H9 (cell line): ENCODE measurements around the gene RPAP2. TPM values are rescaled to one million over a fixed set of nuclear protein-coding genes. Genes with fewer than 3 reads are reported as not detected.
A peak's percentile ranks its signal among the peaks of the same experiment; 100 is the strongest.
"Not testable (repeated sequence)": the region's sequence is repeated elsewhere in the genome, so short reads cannot be mapped to it uniquely, and the experiment has no call there.

Experiments
- DNase-seq: peaks from one replicate; pipeline ENCODE4 v3.0.0-alpha.2; 2017
- H2AFZ ChIP-seq: one replicate; pipeline ENCODE4 v1.6.1; 2013; ENCODE audit warnings: mild to moderate bottlenecking, low read length, control low read depth, moderate library complexity
- H2AK5ac ChIP-seq: 2 replicates; pipeline ENCODE4 v1.6.1; 2013; ENCODE audit warnings: low read length, control low read depth, mixed read lengths; ENCODE audit not compliant: insufficient read length
- H2BK120ac ChIP-seq: one replicate; pipeline ENCODE4 v1.6.1; 2013; ENCODE audit warnings: low read depth, mild to moderate bottlenecking, low read length, control low read depth, inconsistent platforms; ENCODE audit not compliant: poor library complexity, severe bottlenecking
- H2BK12ac ChIP-seq: 2 replicates; pipeline ENCODE4 v1.6.1; 2013; ENCODE audit warnings: low read length, control low read depth, mixed read lengths, low read depth; ENCODE audit not compliant: insufficient read length
- H2BK15ac ChIP-seq: 2 replicates; pipeline ENCODE4 v1.6.1; 2013; ENCODE audit warnings: low read depth, low read length, control low read depth
- H2BK20ac ChIP-seq: one replicate; pipeline ENCODE4 v1.6.1; 2013; ENCODE audit warnings: low read depth, mild to moderate bottlenecking, low read length, control low read depth, inconsistent platforms; ENCODE audit not compliant: poor library complexity, severe bottlenecking
- H2BK5ac ChIP-seq: 2 replicates; pipeline ENCODE4 v1.6.1; 2013; ENCODE audit warnings: low read length, control low read depth, mixed read lengths; ENCODE audit not compliant: insufficient read length
- H3K14ac ChIP-seq: 2 replicates; pipeline ENCODE4 v1.6.1; 2013; ENCODE audit warnings: low read length, control low read depth; ENCODE audit not compliant: insufficient read depth
- H3K18ac ChIP-seq: 2 replicates; pipeline ENCODE4 v1.6.1; 2013; ENCODE audit warnings: low read depth, mild to moderate bottlenecking, mixed read lengths, low read length, control low read depth; ENCODE audit not compliant: insufficient read length
- H3K23ac ChIP-seq: 2 replicates; pipeline ENCODE4 v1.6.1; 2013; ENCODE audit warnings: low read length, control low read depth, mixed read lengths, low read depth; ENCODE audit not compliant: insufficient read length
- H3K23me2 ChIP-seq: 2 replicates; pipeline ENCODE4 v1.6.1; 2013; ENCODE audit warnings: low read depth, mild to moderate bottlenecking, mixed read lengths, low read length, control low read depth; ENCODE audit not compliant: insufficient read length, poor library complexity, severe bottlenecking
- H3K27ac ChIP-seq: 2 replicates; pipeline ENCODE4 v1.5.1; 2013; ENCODE audit warnings: low read length, control low read depth, mixed read lengths, low read depth; ENCODE audit not compliant: insufficient read length
- H3K27me3 ChIP-seq: 2 replicates; pipeline ENCODE4 v1.6.1; 2013; ENCODE audit warnings: low read length, control low read depth, inconsistent platforms; ENCODE audit not compliant: insufficient read depth
- H3K4ac ChIP-seq: 2 replicates; pipeline ENCODE4 v1.6.1; 2013; ENCODE audit warnings: low read depth, mild to moderate bottlenecking, control low read depth, inconsistent platforms, low read length, moderate library complexity
- H3K4me1 ChIP-seq: 2 replicates; pipeline ENCODE4 v1.6.1; 2013; ENCODE audit warnings: low read length, control low read depth, inconsistent platforms; ENCODE audit not compliant: insufficient read depth
- H3K4me2 ChIP-seq: 2 replicates; pipeline ENCODE4 v1.6.1; 2013; ENCODE audit warnings: low read length, control low read depth, mixed read lengths; ENCODE audit not compliant: insufficient read length, insufficient read depth
- H3K56ac ChIP-seq: 2 replicates; pipeline ENCODE4 v1.6.1; 2013; ENCODE audit warnings: low read depth, mild to moderate bottlenecking, mixed read lengths, low read length, control low read depth; ENCODE audit not compliant: insufficient read length
- H3K79me1 ChIP-seq: 2 replicates; pipeline ENCODE4 v1.6.1; 2013; ENCODE audit warnings: low read depth, mild to moderate bottlenecking, moderate library complexity, low read length, control low read depth, inconsistent platforms; ENCODE audit not compliant: insufficient read depth, poor library complexity, severe bottlenecking
- H3K79me2 ChIP-seq: 2 replicates; pipeline ENCODE4 v1.6.1; 2013; ENCODE audit warnings: low read length, control low read depth, inconsistent platforms; ENCODE audit not compliant: insufficient read depth
- H3K9ac ChIP-seq: 2 replicates; pipeline ENCODE4 v1.6.1; 2013; ENCODE audit warnings: low read length, control low read depth, mixed read lengths; ENCODE audit not compliant: insufficient read length; ENCODE audit errors: extremely low read depth
- H3K9me3 ChIP-seq: one replicate; pipeline ENCODE4 v1.6.1; 2013; ENCODE audit warnings: low read depth, low read length, inconsistent platforms; ENCODE audit not compliant: control insufficient read depth
- H3T11ph ChIP-seq: one replicate; pipeline ENCODE4 v1.6.1; 2013; ENCODE audit warnings: mild to moderate bottlenecking, low read length, control low read depth, inconsistent platforms
- H4K20me1 ChIP-seq: one replicate; pipeline ENCODE4 v1.6.1; 2013; ENCODE audit not compliant: control insufficient read depth, insufficient read length, insufficient read depth
- H4K5ac ChIP-seq: 2 replicates; pipeline ENCODE4 v1.6.1; 2013; ENCODE audit warnings: low read depth, mild to moderate bottlenecking, mixed read lengths, low read length, control low read depth; ENCODE audit not compliant: insufficient read length
- H4K8ac ChIP-seq: replicated peaks from 2 replicates; pipeline ENCODE4 v1.6.1; 2013; ENCODE audit warnings: low read length, control low read depth, mixed read lengths, low read depth; ENCODE audit not compliant: insufficient read length
- H4K91ac ChIP-seq: 2 replicates; pipeline ENCODE4 v1.6.1; 2013; ENCODE audit warnings: low read depth, mild to moderate bottlenecking, moderate library complexity, mixed read lengths, low read length, control low read depth; ENCODE audit not compliant: insufficient read length
- H3K27ac Mint-ChIP-seq, 3 experiments: 2 replicates in 2 of 3; 3 replicates in 1 of 3; pipeline ENCODE4 v1.8.0; 2020 to 2021; ENCODE audit warnings: mixed read lengths in 3 of 3, mild to moderate bottlenecking in 1 of 3, moderate library complexity in 1 of 3
- H3K27me3 Mint-ChIP-seq: 2 replicates; pipeline ENCODE4 v1.8.0; 2021; ENCODE audit warnings: low read depth, mild to moderate bottlenecking, moderate library complexity, mixed read lengths
- H3K36me3 Mint-ChIP-seq, 3 experiments: 2 replicates in 2 of 3; 3 replicates in 1 of 3; pipeline ENCODE4 v1.8.0; 2020 to 2021; ENCODE audit warnings: low read depth in 3 of 3, mixed read lengths in 3 of 3; ENCODE audit not compliant: insufficient read depth in 1 of 3
- H3K4me1 Mint-ChIP-seq, 2 experiments: 2 replicates each; pipeline ENCODE4 v1.8.0; 2020; ENCODE audit warnings: mixed read lengths in 2 of 2
- H3K4me3 Mint-ChIP-seq, 2 experiments: 2 replicates in 1 of 2; 3 replicates in 1 of 2; pipeline ENCODE4 v1.8.0; 2020 to 2021; ENCODE audit warnings: mild to moderate bottlenecking in 2 of 2, mixed read lengths in 2 of 2, moderate library complexity in 1 of 2
- H3K9me3 Mint-ChIP-seq, 2 experiments: 2 replicates in 1 of 2; 3 replicates in 1 of 2; pipeline ENCODE4 v1.8.0; 2020; ENCODE audit warnings: mild to moderate bottlenecking in 2 of 2, mixed read lengths in 2 of 2, moderate library complexity in 1 of 2
- WGBS: extraction: QIAGEN DNeasy Blood & Tissue Kit; methylation state at CpG from one replicate; pipeline ENCODE4 v1.1.7; 2013; ENCODE audit warnings: missing lambda C conversion rate, low lambda C conversion rate, mixed read lengths; ENCODE audit not compliant: insufficient read length; ENCODE audit errors: extremely low coverage; 5-methylcytosine and 5-hydroxymethylcytosine counted together
- long read RNA-seq: library from polyadenylated mRNA; unstranded; transcript quantifications from one replicate; pipeline ENCODE4 v2.0.0, GENCODE V29; 2020
- total RNA-seq: library from RNA; stranded (reverse); gene quantifications from 2 replicates; pipeline ENCODE4 v1.2.1, GENCODE V29; 2021
- TF ChIP-seq, protein P1 (sequence below): fragments of 200-600 bp; sonication (generic); conservative IDR thresholded peaks from 3 replicates; pipeline ENCODE4 v1.8.0; 2021; ENCODE audit warnings: antibody characterized with exemption, mild to moderate bottlenecking

Gene RPAP2
- total RNA-seq = 27.4 and 27.5 TPM in 2 replicates
- long read RNA-seq, full-length matches to known transcripts = 48 of 82 reads
- long read RNA-seq, partial matches to known transcripts = 19 of 82 reads
- long read RNA-seq, other reads (novel, unspliced or antisense) = 15 of 82 reads

DNA sequence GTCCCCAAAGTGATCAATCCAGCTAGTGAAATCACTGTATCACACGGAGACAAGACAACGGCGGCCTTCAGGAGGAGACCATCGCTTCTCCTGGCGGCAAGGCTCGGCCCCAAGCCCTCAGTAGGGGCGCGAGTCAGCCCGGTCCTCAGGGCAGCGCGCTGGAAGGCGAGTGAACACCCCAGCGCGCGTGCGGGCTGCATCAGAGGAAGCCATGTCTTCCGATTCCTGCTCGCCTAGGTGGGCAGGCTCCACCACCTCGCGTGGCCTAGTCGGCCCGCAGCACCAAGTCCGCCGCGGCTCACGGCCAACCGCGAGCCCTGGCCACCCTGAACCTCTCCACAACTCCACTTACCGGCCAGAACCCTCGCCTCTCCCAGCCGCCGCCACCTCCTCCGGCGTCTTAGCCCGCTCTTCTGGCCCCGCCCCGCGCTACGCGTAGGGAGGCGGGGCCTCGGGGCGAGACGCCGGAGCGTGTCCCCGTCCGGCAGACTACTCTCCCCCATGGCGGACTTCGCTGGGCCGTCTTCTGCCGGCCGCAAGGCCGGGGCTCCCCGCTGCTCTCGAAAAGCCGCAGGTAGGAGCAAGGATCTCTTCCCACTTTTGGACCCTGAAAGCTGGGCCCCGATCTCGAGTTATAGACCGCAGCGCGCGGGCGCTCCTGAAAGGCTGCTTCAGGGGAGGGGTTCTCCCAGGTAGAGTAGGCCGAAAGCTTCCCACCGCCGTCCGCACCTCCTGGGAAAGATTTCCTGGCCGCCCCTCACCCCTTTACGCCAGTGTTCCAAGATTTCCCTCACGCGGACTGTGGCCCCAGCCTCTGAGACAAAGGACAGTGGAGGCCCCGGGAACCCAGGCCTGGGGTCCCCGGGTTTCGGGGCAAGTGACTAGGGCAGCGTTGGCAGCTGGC lies at the start of gene RPAP2, which contains the start of gene GLMN:
TSS of gene RPAP2 (plus strand) at position 487 of the 904 bp plus-strand sequence. CDS start at position 502, 15 bp downstream.
TSS of gene GLMN (minus strand) at position 415 of the 904 bp plus-strand sequence. CDS start 988 bp downstream, outside the sequence.
- H3K56ac ChIP-seq = no peak within 1 kb of the TSS
- no CpG with 5 or more reads among the region's 76 CpGs for WGBS
- H3K18ac ChIP-seq = peak within 1 kb of the TSS; percentile 94
- H3K14ac ChIP-seq = peak within 1 kb of the TSS; percentile 92
- H4K20me1 ChIP-seq = no peaks in the 10 kb centered on the region
- H3T11ph ChIP-seq = no peak within 1 kb of the TSS
- H3K23me2 ChIP-seq = no peaks in the 10 kb centered on the region
- Mint-ChIP-seq H3K36me3 (peaks cover 21 to 43% (median 39%) of the 10 kb centered on the region in 3 experiments), H3K27me3 (no peaks in the 10 kb centered on the region), H3K4me1 (peaks cover 16 to 20% of the 10 kb centered on the region in 2 experiments), H3K27ac (peak within 1 kb of the TSS; percentile 98 to 100 (median 99)), H3K4me3 (peak within 1 kb of the TSS; percentile 94 to 97), H3K9me3 (no peaks in the 10 kb centered on the region)
- H3K4me2 ChIP-seq = peak within 1 kb of the TSS; percentile 68
- no peaks in the 10 kb centered on the region; the same call in 1 of the 2 replicates for H3K4me1 ChIP-seq
- H3K23ac ChIP-seq = no peak within 1 kb of the TSS
- H2AFZ ChIP-seq = no peak within 1 kb of the TSS
- H4K91ac ChIP-seq = no peak within 1 kb of the TSS
- peak within 1 kb of the TSS; percentile 82 for H3K9ac ChIP-seq
- H3K9me3 ChIP-seq = no peaks in the 10 kb centered on the region
- TF ChIP-seq, protein P1, sequence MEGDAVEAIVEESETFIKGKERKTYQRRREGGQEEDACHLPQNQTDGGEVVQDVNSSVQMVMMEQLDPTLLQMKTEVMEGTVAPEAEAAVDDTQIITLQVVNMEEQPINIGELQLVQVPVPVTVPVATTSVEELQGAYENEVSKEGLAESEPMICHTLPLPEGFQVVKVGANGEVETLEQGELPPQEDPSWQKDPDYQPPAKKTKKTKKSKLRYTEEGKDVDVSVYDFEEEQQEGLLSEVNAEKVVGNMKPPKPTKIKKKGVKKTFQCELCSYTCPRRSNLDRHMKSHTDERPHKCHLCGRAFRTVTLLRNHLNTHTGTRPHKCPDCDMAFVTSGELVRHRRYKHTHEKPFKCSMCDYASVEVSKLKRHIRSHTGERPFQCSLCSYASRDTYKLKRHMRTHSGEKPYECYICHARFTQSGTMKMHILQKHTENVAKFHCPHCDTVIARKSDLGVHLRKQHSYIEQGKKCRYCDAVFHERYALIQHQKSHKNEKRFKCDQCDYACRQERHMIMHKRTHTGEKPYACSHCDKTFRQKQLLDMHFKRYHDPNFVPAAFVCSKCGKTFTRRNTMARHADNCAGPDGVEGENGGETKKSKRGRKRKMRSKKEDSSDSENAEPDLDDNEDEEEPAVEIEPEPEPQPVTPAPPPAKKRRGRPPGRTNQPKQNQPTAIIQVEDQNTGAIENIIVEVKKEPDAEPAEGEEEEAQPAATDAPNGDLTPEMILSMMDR = 0 out of 3 replicates have a peak, but pooled peaks have one; percentile 25
- DNase-seq = peak; percentile 84
- H3K4ac ChIP-seq = no peak within 1 kb of the TSS
- no peak within 1 kb of the TSS for H2AK5ac ChIP-seq
- H3K79me2 ChIP-seq = no peaks in the 10 kb centered on the region
- H3K79me1 ChIP-seq = no peaks in the 10 kb centered on the region
- H2BK5ac ChIP-seq = no peak within 1 kb of the TSS
- no peak within 1 kb of the TSS for H2BK120ac ChIP-seq
- no peaks in the 10 kb centered on the region for H3K27me3 ChIP-seq
- no peak within 1 kb of the TSS for H4K5ac ChIP-seq
- peak within 1 kb of the TSS; percentile 2 for H2BK12ac ChIP-seq
- H4K8ac ChIP-seq = no peak within 1 kb of the TSS
- H2BK15ac ChIP-seq = no peak within 1 kb of the TSS
- no peak within 1 kb of the TSS for H2BK20ac ChIP-seq
- H3K27ac ChIP-seq = peak within 1 kb of the TSS; percentile 8

DNA sequence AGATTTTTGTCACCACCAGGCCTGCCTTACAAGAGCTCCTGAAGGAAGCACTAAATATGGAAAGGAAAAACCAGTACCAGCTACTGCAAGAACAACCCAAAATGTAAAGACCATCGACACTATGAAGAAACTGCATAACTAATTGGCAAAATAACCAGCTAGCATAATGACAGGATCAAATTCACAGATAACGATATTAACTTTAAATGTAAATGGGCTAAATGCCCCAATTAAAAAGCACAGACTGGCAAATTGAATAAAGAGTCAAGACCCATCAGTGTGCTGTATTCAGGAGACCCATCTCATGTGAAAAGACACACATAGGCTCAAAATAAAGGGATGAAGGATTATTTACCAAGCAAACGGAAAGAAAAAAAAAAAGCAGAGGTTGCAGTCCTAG lies 44.1 kb upstream of the RPAP2 start:
- H3K23me2 ChIP-seq, H3K9ac ChIP-seq, H3K9me3 Mint-ChIP-seq, H3K27me3 Mint-ChIP-seq, DNase-seq, H3K4me3 Mint-ChIP-seq, H3K9me3 ChIP-seq, H4K5ac ChIP-seq, H3K4ac ChIP-seq, H3T11ph ChIP-seq, H2AK5ac ChIP-seq, H2BK12ac ChIP-seq, H4K8ac ChIP-seq, H2AFZ ChIP-seq, H2BK120ac ChIP-seq, H3K4me2 ChIP-seq, H3K79me1 ChIP-seq, H3K4me1 Mint-ChIP-seq, H3K56ac ChIP-seq, H3K14ac ChIP-seq, H4K20me1 ChIP-seq, H3K23ac ChIP-seq, H3K4me1 ChIP-seq, H2BK20ac ChIP-seq, H3K27me3 ChIP-seq, H3K18ac ChIP-seq, H2BK5ac ChIP-seq, H3K27ac ChIP-seq, H3K79me2 ChIP-seq, H2BK15ac ChIP-seq, H4K91ac ChIP-seq, H3K27ac Mint-ChIP-seq: not testable (repeated sequence)
- H3K36me3 Mint-ChIP-seq = peaks cover 35 to 55% (median 54%) of the 10 kb centered on the region in 3 experiments
- WGBS = no CpG with 5 or more reads among the region's 3 CpGs
